Endothelial cell of umbilical vein (primary cell): ENCODE results near the gene DONSON. TPM values are rescaled to one million over a fixed set of nuclear protein-coding genes. Genes with fewer than 3 reads are reported as not detected.

ENCODE experiments used
- BruUV-seq: library from RNA; stranded (reverse); fragments of 400-500 nt; replicated peaks from 2 replicates; lab custom pipeline; 2021; lab: Mats Ljungman, UMichigan
- CTCF ChIA-PET: fragments of 300-600, 350-600 bp; sonication (Branson Sonifier 250); formaldehyde crosslinking; loops from one replicate; lab custom pipeline; 2021; ENCODE audit warnings: antibody characterized with exemption, inconsistent platforms; lab: Charles Lee
- POLR2A ChIA-PET: fragments of 300-600, 350-600 bp; sonication (Branson Sonifier 250); formaldehyde crosslinking; loops from one replicate; lab custom pipeline; 2021; ENCODE audit warnings: antibody characterized with exemption, inconsistent platforms; lab: Charles Lee
- DNase-seq: peaks from one replicate; pipeline ENCODE4 v3.0.0-alpha.2; 2011; ENCODE audit warnings: low read depth, low spot score
- FAIRE-seq: peaks from 2 replicates; lab custom pipeline; 2011; peaks lifted over from hg19 to GRCh38; lab: Jason Lieb, UNC
- H2AFZ ChIP-seq: 2 replicates; pipeline ENCODE4 v1.6.0; 2012; ENCODE audit warnings: low read depth, low read length, control low read depth, inconsistent platforms
- H3K27ac ChIP-seq: 2 replicates; pipeline ENCODE4 v1.5.1; 2011; ENCODE audit warnings: low read depth, mild to moderate bottlenecking, control low read depth, low read length, moderate library complexity; ENCODE audit not compliant: insufficient read depth
- H3K27me3 ChIP-seq, 2 experiments: 2 replicates each; pipeline versions ENCODE4 v1.6.0 to v1.6.1; 2011; ENCODE audit warnings: low read length in 2 of 2, mixed read lengths in 1 of 2; ENCODE audit not compliant: control insufficient read depth in 2 of 2, insufficient read depth in 2 of 2
- H3K36me3 ChIP-seq, 2 experiments: 2 replicates in 1 of 2; 3 replicates in 1 of 2; pipeline ENCODE4 v1.5.1; 2011; ENCODE audit warnings: low read length in 2 of 2, mild to moderate bottlenecking in 1 of 2, moderate library complexity in 1 of 2; ENCODE audit not compliant: control insufficient read depth in 2 of 2, insufficient read depth in 2 of 2; ENCODE audit errors: extremely low read depth in 1 of 2
- H3K4me1 ChIP-seq: 3 replicates; pipeline ENCODE4 v1.5.1; 2011; ENCODE audit warnings: mild to moderate bottlenecking, low read length; ENCODE audit not compliant: control insufficient read depth, insufficient read depth; ENCODE audit errors: extremely low read depth
- H3K4me2 ChIP-seq: 2 replicates; pipeline ENCODE4 v1.6.1; 2011; ENCODE audit warnings: low read length, control low read depth, mixed read lengths; ENCODE audit not compliant: insufficient read depth
- H3K4me3 ChIP-seq, 3 experiments: fragments of 200-600 bp in 1 of 3; sonication (generic), shearing (Covaris generic) in 1 of 3; replicated peaks in 1 of 3; 2 replicates each; pipeline ENCODE4 v1.5.1; 2011 to 2016; ENCODE audit warnings: control low read depth in 3 of 3, low read length in 3 of 3, mild to moderate bottlenecking in 2 of 3, inconsistent platforms in 1 of 3, low read depth in 1 of 3, moderate library complexity in 1 of 3; ENCODE audit not compliant: insufficient read depth in 1 of 3
- H3K79me2 ChIP-seq: 2 replicates; pipeline ENCODE4 v1.6.0; 2012; ENCODE audit warnings: low read length, inconsistent platforms; ENCODE audit not compliant: control insufficient read depth, insufficient read depth
- H3K9ac ChIP-seq: replicated peaks from 2 replicates; pipeline ENCODE3; 2011; ENCODE audit warnings: low read length, control low read depth; ENCODE audit not compliant: insufficient read depth; ENCODE audit errors: extremely low read depth
- H3K9me1 ChIP-seq: replicated peaks from 3 replicates; pipeline ENCODE4 v1.6.0; 2011; ENCODE audit warnings: mild to moderate bottlenecking, low read length; ENCODE audit not compliant: control insufficient read depth, insufficient read depth; ENCODE audit errors: extremely low read depth
- H3K9me3 ChIP-seq: replicated peaks from 2 replicates; pipeline ENCODE4 v1.5.1; 2012; ENCODE audit warnings: low read length, inconsistent platforms; ENCODE audit not compliant: control insufficient read depth, insufficient read depth
- H4K20me1 ChIP-seq: replicated peaks from 2 replicates; pipeline ENCODE3; 2011; ENCODE audit warnings: mild to moderate bottlenecking, low read length; ENCODE audit not compliant: control insufficient read depth, insufficient read depth; ENCODE audit errors: extremely low read depth
- EZH2 ChIP-seq: IDR thresholded peaks from 2 replicates; pipeline ENCODE4 v1.6.1; 2012; ENCODE audit warnings: borderline replicate concordance, low read depth, mild to moderate bottlenecking, moderate library complexity, low read length, inconsistent platforms; ENCODE audit not compliant: severe bottlenecking
- FOS ChIP-seq: IDR thresholded peaks from 2 replicates; pipeline ENCODE4 v1.6.1; 2011; ENCODE audit warnings: mild to moderate bottlenecking, low read length, moderate library complexity, borderline replicate concordance; ENCODE audit not compliant: insufficient read depth
- GATA2 ChIP-seq: IDR thresholded peaks from 2 replicates; pipeline ENCODE4 v1.7.0; 2011; ENCODE audit warnings: low read depth, mild to moderate bottlenecking, moderate library complexity, mixed read lengths, low read length; ENCODE audit not compliant: insufficient read length, insufficient read depth
- MYC ChIP-seq: IDR thresholded peaks from one replicate; pipeline ENCODE4 v1.6.1; 2011; ENCODE audit warnings: mild to moderate bottlenecking, low read depth, low read length
- POLR2A ChIP-seq: IDR thresholded peaks from 2 replicates; pipeline ENCODE4 v1.6.1; 2012; ENCODE audit warnings: low read depth, mild to moderate bottlenecking, control low read depth, low read length
- POLR2AphosphoS5 ChIP-seq: IDR thresholded peaks from 2 replicates; pipeline ENCODE4 v1.6.1; 2012; ENCODE audit warnings: low read depth, mild to moderate bottlenecking, control low read depth, low read length, moderate library complexity; ENCODE audit not compliant: insufficient read depth
- dilution Hi-C: fragments of 300-500 bp; cut with MboI; formaldehyde crosslinking; loops from one replicate; pipeline ENCODE4 v1.15.0; 2019; ENCODE audit warnings: low sequenced_read_pairs; ENCODE audit not compliant: extremely low pct_ligation_motif_present
- intact Hi-C: fragments of 100-400 bp; cut with micrococcal nuclease; formaldehyde crosslinking; loops from one replicate; pipeline ENCODE4 v1.10.0; 2022
- polyA plus RNA-seq, 4 experiments: library from polyadenylated mRNA; depleted of rRNA in 3 of 4; stranded (reverse) in 3 of 4; unstranded in 1 of 4; fragments of >200 nt; gene quantifications; 2 replicates each; pipeline versions ENCODE4 v1.2.1 to v1.2.3, GENCODE V29; 2011 to 2012; ENCODE audit warnings: missing spikeins in 1 of 4
- total RNA-seq: library from RNA; stranded (reverse); gene quantifications from 2 replicates; pipeline ENCODE4 v1.2.3, GENCODE V29; 2021
- TF ChIP-seq, protein P1 (sequence below): IDR thresholded peaks from 2 replicates; pipeline ENCODE4 v1.6.1; 2011; ENCODE audit not compliant: insufficient read depth, insufficient read length
- TF ChIP-seq, protein P2 (sequence below), 2 donors: IDR thresholded peaks; 1 replicate in 1 of 2; 2 replicates in 1 of 2; pipeline ENCODE4 v1.5.1; 2011; ENCODE audit warnings: low read length in 2 of 2, mild to moderate bottlenecking in 2 of 2, moderate library complexity in 2 of 2, control low read depth in 1 of 2, inconsistent platforms in 1 of 2, low read depth in 1 of 2; ENCODE audit not compliant: insufficient read depth in 1 of 2; ENCODE audit errors: extremely low read depth in 1 of 2

Gene DONSON
- total and polyA plus RNA-seq, 2 donors (not counting 3 experiments of a cell fraction or from before 2014, with no cell fraction given) = 14.3 to 29.4 TPM

DNA sequence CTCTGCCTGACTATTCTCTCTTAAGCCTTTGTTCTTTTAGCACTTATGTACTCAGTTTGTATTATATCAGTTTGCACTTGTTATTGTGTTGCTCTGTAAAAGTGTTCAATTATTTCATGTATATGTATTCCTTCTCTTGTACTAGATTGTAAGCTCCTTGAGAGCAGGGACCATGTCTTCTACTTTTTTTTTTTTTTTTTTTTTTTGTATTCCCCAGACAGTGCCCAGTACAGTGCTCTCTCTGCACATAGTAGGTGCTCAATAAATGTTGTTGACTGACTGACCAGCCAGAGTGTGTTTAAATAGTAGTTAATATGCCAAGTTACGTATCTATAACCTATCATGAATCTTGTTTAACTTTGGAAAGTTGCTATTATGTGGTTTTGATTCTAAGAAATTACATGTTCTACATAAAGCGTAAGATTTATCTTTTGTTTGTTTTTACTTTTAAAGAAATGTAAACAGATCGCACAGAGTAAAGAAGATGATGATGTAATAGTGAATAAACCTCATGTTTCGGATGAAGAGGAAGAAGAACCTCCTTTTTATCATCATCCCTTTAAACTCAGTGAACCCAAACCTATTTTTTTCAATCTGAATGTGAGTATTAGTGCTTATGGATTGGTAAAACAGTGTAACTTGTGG, 29.6 kb downstream of the DONSON start:
- no peak overlapping the region for H3K4me3 ChIP-seq
- H3K36me3 ChIP-seq = peaks cover 19 to 49% of the 10 kb centered on the region in 2 experiments
- no peaks in the 10 kb centered on the region for H3K4me1 ChIP-seq
- H3K79me2 ChIP-seq = peaks cover 88% of the 10 kb centered on the region
- DNase-seq (no peak), FAIRE-seq (no peak)
- no peaks in the 10 kb centered on the region for H3K27me3 ChIP-seq
- no peak overlapping the region for H3K9ac ChIP-seq
- dilution Hi-C loops = no loop called here
- no peak overlapping the region for H3K4me2 ChIP-seq
- intact Hi-C loops = no loop called here
- no peaks in the 10 kb centered on the region for H3K9me3 ChIP-seq
- no peak overlapping the region for H3K27ac ChIP-seq
- CTCF ChIA-PET = interaction anchor here (0.9 to 1.6 kb wide), 4 partner anchors 14 to 47 kb away, joined by 3 to 5 read pairs (median 4); partner anchors contain the start of gene SON
- POLR2A ChIA-PET = no interaction called here
- H3K9me1 ChIP-seq = no peaks in the 10 kb centered on the region
- BruUV-seq = no TSS peak
- TF ChIP-seq, protein P1, sequence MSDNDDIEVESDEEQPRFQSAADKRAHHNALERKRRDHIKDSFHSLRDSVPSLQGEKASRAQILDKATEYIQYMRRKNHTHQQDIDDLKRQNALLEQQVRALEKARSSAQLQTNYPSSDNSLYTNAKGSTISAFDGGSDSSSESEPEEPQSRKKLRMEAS = no peak
- no peak for TF ChIP-seq POLR2AphosphoS5
- H2AFZ ChIP-seq = no peak overlapping the region
- H4K20me1 ChIP-seq = peaks cover 15% of the 10 kb centered on the region

DNA sequence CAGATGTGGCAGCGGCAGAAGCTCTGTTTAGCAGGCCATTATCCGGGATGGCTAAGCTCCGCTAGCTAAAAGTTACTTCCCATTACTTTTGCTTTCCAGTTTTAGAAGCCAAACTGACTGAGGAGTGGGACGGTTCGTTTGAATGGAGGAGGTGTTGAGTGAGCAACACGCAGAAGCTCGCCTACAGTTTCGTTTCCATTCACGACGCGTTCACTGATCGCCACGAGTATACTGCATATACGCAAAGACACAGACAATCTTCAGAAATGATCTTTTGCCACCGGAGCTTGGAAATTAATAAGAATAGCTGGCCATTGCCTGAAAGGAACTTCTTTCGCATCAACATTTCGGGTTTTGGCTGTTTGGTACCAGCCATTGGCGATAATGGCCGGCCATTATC, 31.0 kb downstream of the DONSON start:
- BruUV-seq = no TSS peak
- H3K4me1 ChIP-seq = no peaks in the 10 kb centered on the region
- peaks cover 18% of the 10 kb centered on the region for H4K20me1 ChIP-seq
- dilution Hi-C loops = no loop called here
- H2AFZ ChIP-seq = no peak overlapping the region
- ChIA-PET CTCF (interaction anchor here (0.9 to 2.8 kb wide), 6 partner anchors 8 to 344 kb away, joined by 3 to 12 read pairs (median 4); no protein-coding TSS in a partner anchor), POLR2A (no interaction called here)
- no peaks in the 10 kb centered on the region for H3K9me1 ChIP-seq
- H3K36me3 ChIP-seq = peaks cover 29 to 56% of the 10 kb centered on the region in 2 experiments
- no peaks in the 10 kb centered on the region for H3K27me3 ChIP-seq
- no peak overlapping the region for H3K4me3 ChIP-seq
- no peaks in the 10 kb centered on the region for H3K9me3 ChIP-seq
- no peak overlapping the region for H3K4me2 ChIP-seq
- intact Hi-C loops = no loop called here
- no peak overlapping the region for H3K9ac ChIP-seq
- H3K79me2 ChIP-seq = peaks cover 94% of the 10 kb centered on the region
- no peak for FAIRE-seq
- no peak overlapping the region for H3K27ac ChIP-seq
- TF ChIP-seq POLR2AphosphoS5 (no peak), FOS (no peak), GATA2 (no peak), EZH2 (no peak), MYC (no peak), POLR2A (no peak)
- TF ChIP-seq, protein P2, sequence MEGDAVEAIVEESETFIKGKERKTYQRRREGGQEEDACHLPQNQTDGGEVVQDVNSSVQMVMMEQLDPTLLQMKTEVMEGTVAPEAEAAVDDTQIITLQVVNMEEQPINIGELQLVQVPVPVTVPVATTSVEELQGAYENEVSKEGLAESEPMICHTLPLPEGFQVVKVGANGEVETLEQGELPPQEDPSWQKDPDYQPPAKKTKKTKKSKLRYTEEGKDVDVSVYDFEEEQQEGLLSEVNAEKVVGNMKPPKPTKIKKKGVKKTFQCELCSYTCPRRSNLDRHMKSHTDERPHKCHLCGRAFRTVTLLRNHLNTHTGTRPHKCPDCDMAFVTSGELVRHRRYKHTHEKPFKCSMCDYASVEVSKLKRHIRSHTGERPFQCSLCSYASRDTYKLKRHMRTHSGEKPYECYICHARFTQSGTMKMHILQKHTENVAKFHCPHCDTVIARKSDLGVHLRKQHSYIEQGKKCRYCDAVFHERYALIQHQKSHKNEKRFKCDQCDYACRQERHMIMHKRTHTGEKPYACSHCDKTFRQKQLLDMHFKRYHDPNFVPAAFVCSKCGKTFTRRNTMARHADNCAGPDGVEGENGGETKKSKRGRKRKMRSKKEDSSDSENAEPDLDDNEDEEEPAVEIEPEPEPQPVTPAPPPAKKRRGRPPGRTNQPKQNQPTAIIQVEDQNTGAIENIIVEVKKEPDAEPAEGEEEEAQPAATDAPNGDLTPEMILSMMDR (IDR thresholded peaks at IDR 0.05; ENCODE audit: extremely low read depth in 1 of 2, insufficient read depth in 1 of 2, low read depth in 1 of 2, low read length in 2 of 2) = no peak
- TF ChIP-seq, protein P1 = no peak
- no peak for DNase-seq
